Thyroid gland (tissue), 4 donors: ENCODE results near the gene MICAL3.

Experiments used
- CTCF ChIP-seq, 6 experiments: fragments of 200-600 bp in 3 of 6; fragments of 450-650 bp in 3 of 6; sonication (generic) in 3 of 6; IDR thresholded peaks; one replicate each; pipeline ENCODE4 v1.5.1; 2016 to 2019; ENCODE audit warnings: antibody characterized with exemption in 6 of 6, mild to moderate bottlenecking in 2 of 6, inconsistent platforms in 1 of 6, moderate library complexity in 1 of 6
- POLR2A ChIP-seq, 2 donors: fragments of 450-650 bp; IDR thresholded peaks; one replicate each; pipeline ENCODE4 v1.6.1; 2017; ENCODE audit warnings: antibody characterized with exemption in 2 of 2, mild to moderate bottlenecking in 2 of 2, moderate library complexity in 1 of 2

- TF ChIP-seq POLR2A (IDR thresholded peaks at IDR 0.05) (no peak), CTCF (IDR thresholded peaks at IDR 0.05) (no peak)
Observed at GRCh38 chr22:17982572-17983141, 41.7 kb downstream of the MICAL3 start.
